Calu3 (cell line): ENCODE measurements around the gene OR2F2. TPM values are rescaled to one million over a fixed set of nuclear protein-coding genes. Genes with fewer than 3 reads are reported as not detected.

Source experiments
- BruUV-seq: library from RNA; stranded (reverse); fragments of 400-500 nt; replicated peaks from 2 replicates; lab custom pipeline; 2021; lab: Mats Ljungman, UMichigan
- CTCF ChIA-PET: fragments of 300-600 bp; sonication (Branson Sonifier 250); formaldehyde crosslinking; loops from one replicate; lab custom pipeline; 2022; ENCODE audit warnings: antibody characterized with exemption; lab: Charles Lee
- DNase-seq: peaks from one replicate; pipeline ENCODE4 v3.0.0; 2022
- H3K27ac Mint-ChIP-seq: one replicate; pipeline ENCODE4 v1.8.0; 2022; ENCODE audit warnings: mixed read lengths; ENCODE audit not compliant: unreplicated experiment
- H3K27me3 Mint-ChIP-seq: one replicate; pipeline ENCODE4 v1.8.0; 2022; ENCODE audit warnings: mixed read lengths; ENCODE audit not compliant: unreplicated experiment
- H3K36me3 Mint-ChIP-seq: one replicate; pipeline ENCODE4 v1.8.0; 2022; ENCODE audit warnings: mild to moderate bottlenecking, moderate library complexity, mixed read lengths; ENCODE audit not compliant: insufficient read depth, unreplicated experiment
- H3K4me1 Mint-ChIP-seq: one replicate; pipeline ENCODE4 v1.8.0; 2022; ENCODE audit warnings: mild to moderate bottlenecking, low read depth, mixed read lengths; ENCODE audit not compliant: unreplicated experiment
- H3K4me3 Mint-ChIP-seq: one replicate; pipeline ENCODE4 v1.8.0; 2022; ENCODE audit warnings: mild to moderate bottlenecking, low read depth, moderate library complexity, mixed read lengths; ENCODE audit not compliant: unreplicated experiment
- H3K9me3 Mint-ChIP-seq: one replicate; pipeline ENCODE4 v1.8.0; 2022; ENCODE audit warnings: low read depth, mixed read lengths; ENCODE audit not compliant: unreplicated experiment
- intact Hi-C: fragments of 100-400 bp; cut with micrococcal nuclease; formaldehyde crosslinking; loops from one replicate; pipeline ENCODE4 v1.10.0; 2022; ENCODE audit not compliant: unreplicated experiment
- total RNA-seq: library from RNA; stranded (reverse); gene quantifications from 2 replicates; pipeline ENCODE4 v1.2.3, GENCODE V29; 2022
- TF ChIP-seq, protein P1 (sequence below): fragments of 200-600 bp; IDR thresholded peaks from one replicate; pipeline ENCODE4 v1.8.0; 2022; ENCODE audit warnings: antibody characterized with exemption; ENCODE audit not compliant: unreplicated experiment

OR2F2 gene
- total RNA-seq, 1 experiment from 2014 or later = not detected

DNA sequence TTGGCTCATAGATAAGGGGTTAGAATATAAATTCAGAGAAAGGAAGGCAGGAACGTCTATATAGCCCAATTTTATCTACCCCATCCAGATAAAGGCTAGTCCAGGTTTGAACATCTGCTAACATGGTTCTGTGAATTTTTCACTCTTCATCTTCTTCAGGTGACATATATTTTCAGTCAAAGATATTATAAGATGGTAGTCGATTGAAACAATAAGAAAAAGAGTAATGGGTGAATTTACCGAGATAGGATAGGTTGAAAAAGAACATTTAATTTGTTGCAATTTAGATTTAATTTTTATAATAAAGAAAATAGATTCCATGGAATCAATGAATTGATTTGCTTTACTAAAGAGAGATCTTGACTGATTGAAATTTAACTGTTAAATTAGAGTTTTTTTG, 19.5 kb downstream of the OR2F2 start, which contains the start of gene OR2F1:
Gene OR2F1 (plus strand): TSS at position 301 of the 400 bp plus-strand sequence. CDS start 5,127 bp downstream, outside the sequence.
- CTCF ChIA-PET = no interaction called here
- H3K27ac Mint-ChIP-seq = no peak within 1 kb of the TSS
- peaks cover 28% of the 10 kb centered on the region for H3K27me3 Mint-ChIP-seq
- no TSS peak for BruUV-seq
- H3K9me3 Mint-ChIP-seq = peaks cover 2% of the 10 kb centered on the region
- intact Hi-C loops = no loop called here
- H3K4me3 Mint-ChIP-seq = no peak within 1 kb of the TSS
- no peaks in the 10 kb centered on the region for H3K4me1 Mint-ChIP-seq
- no peaks in the 10 kb centered on the region for H3K36me3 Mint-ChIP-seq
- TF ChIP-seq, protein P1, sequence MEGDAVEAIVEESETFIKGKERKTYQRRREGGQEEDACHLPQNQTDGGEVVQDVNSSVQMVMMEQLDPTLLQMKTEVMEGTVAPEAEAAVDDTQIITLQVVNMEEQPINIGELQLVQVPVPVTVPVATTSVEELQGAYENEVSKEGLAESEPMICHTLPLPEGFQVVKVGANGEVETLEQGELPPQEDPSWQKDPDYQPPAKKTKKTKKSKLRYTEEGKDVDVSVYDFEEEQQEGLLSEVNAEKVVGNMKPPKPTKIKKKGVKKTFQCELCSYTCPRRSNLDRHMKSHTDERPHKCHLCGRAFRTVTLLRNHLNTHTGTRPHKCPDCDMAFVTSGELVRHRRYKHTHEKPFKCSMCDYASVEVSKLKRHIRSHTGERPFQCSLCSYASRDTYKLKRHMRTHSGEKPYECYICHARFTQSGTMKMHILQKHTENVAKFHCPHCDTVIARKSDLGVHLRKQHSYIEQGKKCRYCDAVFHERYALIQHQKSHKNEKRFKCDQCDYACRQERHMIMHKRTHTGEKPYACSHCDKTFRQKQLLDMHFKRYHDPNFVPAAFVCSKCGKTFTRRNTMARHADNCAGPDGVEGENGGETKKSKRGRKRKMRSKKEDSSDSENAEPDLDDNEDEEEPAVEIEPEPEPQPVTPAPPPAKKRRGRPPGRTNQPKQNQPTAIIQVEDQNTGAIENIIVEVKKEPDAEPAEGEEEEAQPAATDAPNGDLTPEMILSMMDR = no peak
- no peak for DNase-seq

DNA sequence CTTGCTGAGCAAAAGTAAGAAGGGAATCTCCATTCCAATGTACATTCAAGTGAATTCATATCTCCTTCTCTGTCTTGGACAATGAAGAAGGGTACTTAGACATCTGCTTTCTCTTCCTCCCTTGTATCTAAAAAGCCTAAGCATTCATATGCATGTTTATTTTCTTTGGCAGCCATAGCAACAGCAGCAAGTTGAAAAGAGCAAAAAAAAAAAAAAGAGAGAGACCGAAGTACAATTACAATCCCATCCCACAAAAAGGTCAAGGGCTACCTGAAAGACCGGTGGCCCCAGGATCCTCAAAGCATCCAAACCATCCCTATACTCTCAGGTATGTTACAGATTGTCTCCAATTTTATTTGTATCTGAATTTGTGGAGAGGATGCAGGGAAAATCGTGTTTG, 23.7 kb downstream of the OR2F2 start:
- Mint-ChIP-seq H3K27me3 (peaks cover 28% of the 10 kb centered on the region), H3K4me1 (no peaks in the 10 kb centered on the region), H3K27ac (no peak overlapping the region), H3K4me3 (no peak overlapping the region), H3K36me3 (no peaks in the 10 kb centered on the region), H3K9me3 (no peaks in the 10 kb centered on the region)
- CTCF ChIA-PET = no interaction called here
- no peak for DNase-seq
- intact Hi-C loops = loop anchor here (5.0 kb wide), 1 partner anchor 36 kb away; no protein-coding TSS in a partner anchor
- TF ChIP-seq, protein P1 = no peak
- BruUV-seq = no TSS peak

GRCh38 chr7:143960813-143961610, 26.0 kb downstream of the OR2F2 start:
- H3K4me1 Mint-ChIP-seq = no peaks in the 10 kb centered on the region
- H3K36me3 Mint-ChIP-seq = no peaks in the 10 kb centered on the region
- H3K4me3 Mint-ChIP-seq = no peak overlapping the region
- CTCF ChIA-PET = no interaction called here
- no peaks in the 10 kb centered on the region for H3K9me3 Mint-ChIP-seq
- H3K27ac Mint-ChIP-seq = no peak overlapping the region
- DNase-seq = no peak
- H3K27me3 Mint-ChIP-seq = peaks cover 27% of the 10 kb centered on the region
- TF ChIP-seq, protein P1 = no peak
- no TSS peak for BruUV-seq
- intact Hi-C loops = no loop called here

DNA sequence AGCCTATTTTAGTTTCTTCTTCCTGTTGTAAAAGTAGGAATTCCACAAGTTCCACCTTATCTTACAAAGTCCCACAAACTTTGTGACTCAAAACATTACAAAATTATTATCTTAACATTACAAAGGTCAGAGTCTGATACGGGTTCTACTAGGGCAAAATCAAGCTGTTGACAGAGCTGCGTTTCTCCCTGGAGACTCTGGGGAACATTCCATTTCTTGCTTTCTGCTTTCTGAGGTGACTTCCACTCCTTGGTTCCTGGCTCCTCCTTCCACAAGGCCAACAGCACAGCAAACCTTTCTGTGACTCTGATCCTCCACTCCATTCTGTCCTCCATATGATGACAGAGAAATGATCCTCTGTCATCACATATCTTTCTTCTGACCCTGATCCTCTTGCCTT, 30.2 kb downstream of the OR2F2 start:
- no peaks in the 10 kb centered on the region for H3K36me3 Mint-ChIP-seq
- CTCF ChIA-PET = interaction anchor here (0.6 kb wide), 1 partner anchor 350 kb away, joined by 4 read pairs; no protein-coding TSS in a partner anchor
- no peak for DNase-seq
- no peak overlapping the region for H3K27ac Mint-ChIP-seq
- H3K9me3 Mint-ChIP-seq = peaks cover 3% of the 10 kb centered on the region
- no peaks in the 10 kb centered on the region for H3K4me1 Mint-ChIP-seq
- no peaks in the 10 kb centered on the region for H3K27me3 Mint-ChIP-seq
- intact Hi-C loops = no loop called here
- no TSS peak for BruUV-seq
- TF ChIP-seq, protein P1 = no peak
- no peak overlapping the region for H3K4me3 Mint-ChIP-seq
